ENCODE measurements around the gene CFAP221.

Gene CFAP221
- 0 to 7.3 (median 0) reads per million in 17 experiments for total RNA-seq

GRCh38 chr2:119544075-119544938, at the start of gene CFAP221:
TSS of gene CFAP221 (plus strand) at chr2:119544449. CDS start at chr2:119546132, 1,683 bp downstream.
- peak; percentile 69 to 84 (median 70) for DNase-seq

- no peak for DNase-seq
Observed at GRCh38 chr2:119495948-119496347, 48.3 kb upstream of the CFAP221 start.

GRCh38 chr2:119496682-119497081, 47.6 kb upstream of the CFAP221 start:
- no peak for DNase-seq

GRCh38 chr2:119508756-119509155, 35.5 kb upstream of the CFAP221 start:
- no peak for DNase-seq

- DNase-seq = no peak
Observed at GRCh38 chr2:119511989-119512388, 32.3 kb upstream of the CFAP221 start.

- no peak for DNase-seq
Observed at GRCh38 chr2:119512946-119513345, 31.3 kb upstream of the CFAP221 start.

GRCh38 chr2:119513832-119514231, 30.4 kb upstream of the CFAP221 start:
- no peak for DNase-seq

GRCh38 chr2:119516121-119516520, 28.1 kb upstream of the CFAP221 start:
- no peak for DNase-seq

GRCh38 chr2:119517433-119517832, 26.8 kb upstream of the CFAP221 start:
- DNase-seq = peak; percentile 82 to 92 (median 88)

- no peak for DNase-seq
Observed at GRCh38 chr2:119518401-119519056, 25.7 kb upstream of the CFAP221 start.

- DNase-seq = no peak
Observed at GRCh38 chr2:119519057-119519408, 25.2 kb upstream of the CFAP221 start.

GRCh38 chr2:119520696-119521432, 23.4 kb upstream of the CFAP221 start:
- no peak for DNase-seq

GRCh38 chr2:119521433-119522050, 22.7 kb upstream of the CFAP221 start:
- no peak for DNase-seq

- DNase-seq = no peak
Observed at GRCh38 chr2:119522671-119523070, 21.6 kb upstream of the CFAP221 start.

GRCh38 chr2:119523383-119523951, 20.8 kb upstream of the CFAP221 start:
- no peak for DNase-seq

GRCh38 chr2:119523952-119524694, 20.1 kb upstream of the CFAP221 start, which contains the start of gene SCTR:
TSS of gene SCTR (minus strand) at chr2:119524483. CDS start at chr2:119524226, 257 bp downstream.
- DNase-seq = no peak

- no peak for DNase-seq
Observed at GRCh38 chr2:119525614-119526013, 18.6 kb upstream of the CFAP221 start.

- DNase-seq = no peak
Observed at GRCh38 chr2:119527999-119528398, 16.2 kb upstream of the CFAP221 start.

- DNase-seq = no peak
Observed at GRCh38 chr2:119531292-119531691, 13.0 kb upstream of the CFAP221 start.

GRCh38 chr2:119533560-119533959, 10.7 kb upstream of the CFAP221 start:
- no peak for DNase-seq

GRCh38 chr2:119536211-119536610, 8.0 kb upstream of the CFAP221 start:
- DNase-seq = no peak

GRCh38 chr2:119536707-119537106, 7.5 kb upstream of the CFAP221 start:
- no peak for DNase-seq
